Activated CD4-positive, CD25-positive, alpha-beta regulatory T cell treated with anti-CD3 and anti-CD28 coated beads, Interleukin-2, amount 50 U/mL, for 16 hours (primary cell): ENCODE results near the gene MLYCD.
"Not testable (repeated sequence)": the region's sequence is repeated elsewhere in the genome, so short reads cannot be mapped to it uniquely, and the experiment has no call there.

Experiments used
- DNase-seq: peaks from one replicate; pipeline ENCODE4 v3.0.0-alpha.2; 2020; ENCODE audit warnings: low read depth, low spot score

MLYCD gene

DNA sequence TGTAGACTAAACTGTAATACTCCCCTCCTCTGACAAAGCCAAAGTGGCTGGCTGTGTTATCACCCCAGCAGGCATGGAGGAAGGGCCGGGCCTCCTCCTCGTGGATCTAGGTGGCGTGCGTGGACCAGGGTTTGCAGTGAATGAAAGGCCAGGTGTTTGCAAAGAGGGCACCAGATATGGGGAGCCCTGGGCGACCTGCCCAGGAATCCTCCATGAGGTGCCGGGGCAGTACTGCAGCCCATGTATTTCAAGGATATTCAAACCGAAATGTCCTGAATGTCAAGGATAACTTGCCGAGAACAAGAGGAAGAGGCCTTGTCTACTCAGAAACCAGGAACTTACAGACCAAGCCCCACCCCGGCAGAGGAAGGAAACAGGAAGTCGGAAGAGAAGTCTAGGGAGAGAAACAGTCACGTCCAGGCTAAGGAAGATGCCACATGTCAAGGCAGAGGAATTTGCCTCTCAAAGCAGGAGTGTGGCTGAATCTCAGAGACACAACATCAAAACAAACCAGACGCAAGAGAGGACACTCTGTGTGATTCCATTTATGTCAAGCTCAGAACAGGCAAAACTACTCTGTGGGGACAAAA, 40.4 kb downstream of the MLYCD start:
- no peak for DNase-seq

DNA sequence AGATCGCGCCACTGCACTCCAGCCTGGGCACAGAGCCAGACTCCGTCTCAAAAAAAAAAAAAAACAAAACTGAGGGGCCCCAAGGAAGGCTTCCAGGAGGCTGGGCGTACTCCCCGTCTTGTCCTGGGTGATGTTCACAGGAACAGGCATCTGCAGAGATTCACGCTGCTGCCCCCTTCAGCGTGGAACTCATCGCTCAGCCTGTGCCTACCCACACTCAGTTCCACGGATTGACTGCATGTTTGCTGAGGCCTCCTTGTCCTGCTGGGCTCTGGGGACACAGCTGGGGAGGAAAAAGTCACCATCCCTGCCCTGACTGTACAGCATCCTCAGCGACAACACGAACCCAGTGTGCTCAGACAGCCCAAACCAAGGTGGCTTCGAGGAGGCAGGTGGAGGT, 41.2 kb downstream of the MLYCD start:
- no peak for DNase-seq

GRCh38 chr16:83940630-83941378, 41.9 kb downstream of the MLYCD start:
- DNase-seq, result no peak

- not testable (repeated sequence) for DNase-seq
These were observed 42.6 kb downstream of the MLYCD start for GRCh38 chr16:83941546-83941945.

- no peak for DNase-seq
These were observed 43.2 kb downstream of the MLYCD start for GRCh38 chr16:83942074-83942473.

- no peak for DNase-seq
These were observed 44.0 kb downstream of the MLYCD start for GRCh38 chr16:83942815-83943515.

DNA sequence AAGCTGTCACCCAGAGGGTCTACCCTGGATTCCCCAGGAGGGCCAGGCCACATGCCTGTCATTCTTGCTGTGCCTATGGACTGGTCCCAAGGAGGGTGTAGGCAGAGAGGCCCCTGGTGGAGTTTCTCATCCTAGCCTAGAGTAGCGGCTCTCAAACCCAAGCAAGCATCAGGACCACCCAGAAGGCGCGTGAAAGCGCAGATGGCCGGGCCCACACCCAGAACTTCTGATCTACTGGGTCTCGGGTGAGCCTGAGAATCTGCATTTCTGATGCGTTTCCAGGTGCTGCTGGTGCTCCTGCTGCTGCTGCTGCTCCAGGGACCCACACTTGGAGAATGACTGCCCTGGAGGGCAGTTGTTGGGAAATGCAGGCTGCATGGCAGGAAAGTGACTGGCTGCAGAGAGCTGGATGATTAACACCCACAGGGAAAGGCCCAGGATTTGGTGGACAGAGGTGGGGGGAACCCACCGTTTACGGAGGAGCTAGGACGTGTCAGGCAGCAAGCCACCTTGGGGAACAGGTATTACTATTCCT, 44.7 kb downstream of the MLYCD start:
- no peak for DNase-seq

- DNase-seq, result no peak
These were observed 46.7 kb downstream of the MLYCD start for GRCh38 chr16:83945587-83945986.

GRCh38 chr16:83946154-83946780, 47.4 kb downstream of the MLYCD start:
- DNase-seq, result no peak

DNA sequence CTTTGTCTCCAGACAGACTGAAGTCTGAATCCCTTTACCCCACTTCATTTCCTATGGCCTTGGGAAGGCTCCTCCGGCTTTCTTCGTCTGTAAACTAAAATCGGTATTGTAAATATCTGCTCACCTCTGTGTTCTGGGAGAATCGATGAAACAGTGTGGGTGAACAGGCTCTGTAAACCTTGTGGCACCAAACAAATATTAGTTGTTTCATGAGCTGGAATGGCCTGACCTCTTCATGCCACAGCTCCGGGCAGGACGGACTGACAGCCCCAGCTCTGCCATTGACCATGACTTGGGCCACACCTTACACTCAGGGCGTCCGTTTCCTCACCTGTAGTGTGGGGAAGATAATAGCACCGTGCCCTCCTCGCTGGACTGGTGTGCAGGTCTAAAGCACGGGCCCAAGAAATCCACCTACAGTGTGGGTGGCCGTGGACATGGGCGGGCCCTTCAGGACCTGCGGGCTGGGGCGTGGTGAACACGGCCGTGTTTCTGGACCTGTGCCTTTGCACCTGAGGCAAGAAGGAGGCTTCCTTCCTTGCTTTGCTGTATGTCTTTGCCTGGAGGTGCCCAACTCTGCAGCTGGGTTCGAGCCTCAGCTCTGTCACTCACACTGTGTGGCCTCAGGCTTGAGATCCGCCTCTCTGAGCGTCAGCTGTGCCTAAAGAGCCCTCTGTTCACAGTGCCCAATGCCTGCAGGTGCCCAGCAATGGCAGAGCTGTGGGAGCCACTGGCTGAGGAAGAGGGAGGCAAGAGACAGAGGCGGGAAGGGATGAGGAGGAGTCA, 48.1 kb downstream of the MLYCD start:
- no peak for DNase-seq

DNA sequence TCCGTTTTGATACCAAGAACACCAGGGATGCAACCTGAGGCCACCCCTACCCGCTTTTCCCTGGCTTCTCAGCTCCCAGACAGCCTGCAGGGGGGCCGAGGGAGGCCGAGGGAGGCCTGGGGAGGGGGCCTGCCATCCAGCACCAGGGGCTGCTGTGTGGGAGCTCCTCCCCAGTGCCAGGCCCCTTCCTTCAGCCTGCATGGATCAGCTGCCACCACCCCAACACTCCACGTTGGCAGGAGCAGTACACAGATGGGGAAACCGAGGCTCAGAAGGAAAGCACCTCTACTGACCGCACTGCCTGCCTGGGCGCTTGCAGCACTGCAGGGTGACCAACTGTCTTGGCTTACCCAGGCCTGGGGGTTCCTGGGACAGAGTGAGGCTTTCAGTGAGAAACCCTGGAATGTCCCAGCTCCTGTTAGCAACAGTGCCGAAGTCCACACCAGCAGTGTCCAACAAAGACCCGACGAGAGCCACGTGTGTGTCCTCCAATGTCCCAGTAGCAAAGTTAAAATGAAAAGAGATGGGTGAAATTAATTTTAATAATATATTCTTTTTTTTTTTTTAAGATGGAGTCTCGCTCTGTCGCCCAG, 48.8 kb downstream of the MLYCD start:
- DNase-seq, result no peak

DNA sequence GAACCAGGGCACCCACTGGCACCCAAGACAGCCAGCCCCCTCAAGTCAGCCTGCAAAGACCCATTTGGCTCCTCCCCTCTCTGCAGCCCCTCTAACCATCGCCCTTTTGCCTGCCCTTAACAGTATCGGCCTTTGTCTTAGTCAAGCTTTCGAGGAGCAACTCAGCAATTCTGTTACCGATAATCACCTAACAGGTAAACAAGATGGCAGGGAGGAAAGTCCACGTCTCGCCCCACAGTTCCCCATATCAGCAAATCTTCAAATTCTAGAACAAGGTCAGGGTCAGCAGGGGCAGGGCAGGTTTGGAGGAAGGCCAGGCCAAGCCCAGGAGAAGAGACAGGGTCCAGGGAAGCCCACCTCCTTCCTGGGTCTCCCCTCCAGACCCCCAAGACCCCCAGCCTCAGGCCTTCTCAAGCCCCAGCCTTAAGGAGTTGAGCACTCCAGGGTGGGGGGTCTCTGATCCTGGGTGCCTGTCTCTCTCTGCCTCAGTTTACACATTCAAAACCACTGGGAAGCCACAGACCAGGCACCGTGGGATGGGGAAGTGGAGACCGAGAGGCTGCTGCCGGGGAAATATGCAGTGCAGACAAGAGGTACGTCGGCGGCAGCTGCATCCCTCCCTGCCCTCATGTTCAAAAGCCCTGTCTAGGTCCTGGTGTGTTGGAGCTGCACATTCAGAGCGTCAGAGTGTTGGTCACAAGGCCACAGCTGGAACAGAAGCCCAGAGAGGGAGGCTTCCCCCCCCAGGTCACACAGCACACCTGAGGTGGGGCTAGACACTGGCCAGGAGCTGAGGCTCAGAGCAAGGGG, 50.2 kb downstream of the MLYCD start:
- DNase-seq, result no peak

DNA sequence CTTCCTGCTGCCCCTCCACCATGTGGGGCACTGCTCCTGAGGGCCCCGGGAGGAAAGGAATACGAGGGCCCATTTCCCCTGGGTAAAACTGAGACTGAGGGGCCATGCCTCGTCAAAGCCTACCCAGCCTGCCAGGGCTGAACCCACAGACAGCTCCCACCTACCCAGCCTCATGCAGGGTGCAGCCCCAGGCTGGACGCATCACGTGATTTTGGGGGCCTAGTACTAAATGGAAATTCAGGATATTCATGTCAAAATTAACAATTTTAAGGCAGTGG, 50.7 kb downstream of the MLYCD start:
- no peak for DNase-seq

DNA sequence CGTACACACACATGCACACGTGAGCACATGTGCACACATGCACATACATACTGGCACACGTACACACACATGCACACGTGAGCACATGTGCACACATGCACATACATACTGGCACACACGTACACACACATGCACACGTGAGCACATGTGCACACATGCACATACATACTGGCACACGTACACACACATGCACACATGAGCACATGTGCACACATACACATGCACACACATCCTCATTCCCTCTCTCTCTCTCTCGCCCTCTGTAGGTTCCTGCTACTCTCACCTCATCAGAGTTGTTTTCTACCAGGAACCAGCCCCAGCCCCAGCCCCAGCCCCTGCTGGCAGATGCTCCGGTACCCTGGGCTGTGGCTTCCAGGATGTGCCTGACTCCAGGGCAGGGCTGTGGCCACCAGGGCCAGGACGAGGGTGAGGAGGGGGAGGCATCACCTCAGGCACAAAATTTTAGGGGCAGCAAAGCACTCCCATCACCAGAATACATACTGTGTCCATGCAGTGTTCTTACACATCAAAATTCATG, 52.0 kb downstream of the MLYCD start:
- not testable (repeated sequence) for DNase-seq

DNA sequence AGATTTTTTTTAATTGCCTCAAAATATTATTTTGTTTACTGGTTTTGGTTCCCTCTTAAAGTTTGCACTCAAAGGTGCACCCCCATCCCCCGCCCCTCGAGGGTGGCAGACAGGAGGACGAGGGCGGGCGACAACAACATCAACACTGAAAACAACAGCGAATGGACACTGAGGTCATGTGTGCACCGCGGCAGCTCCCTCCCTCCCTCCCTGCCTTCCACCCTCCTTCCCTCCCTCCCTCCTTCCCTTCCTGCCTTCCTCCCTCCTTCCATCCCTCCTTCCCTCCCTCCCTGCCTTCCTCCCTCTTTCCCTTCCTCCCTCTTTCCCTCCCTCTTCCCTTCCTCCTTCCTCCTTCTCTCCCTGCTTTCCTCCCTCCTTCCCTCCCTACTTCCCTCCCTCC, 52.6 kb downstream of the MLYCD start:
- no peak for DNase-seq

GRCh38 chr16:83952587-83952939, 53.6 kb downstream of the MLYCD start:
- DNase-seq, result no peak

GRCh38 chr16:83952940-83953795, 54.3 kb downstream of the MLYCD start, which contains the start of gene OSGIN1:
Gene OSGIN1 (plus strand): TSS chr16:83953240. CDS start chr16:83957672, 4,432 bp downstream.
- peak; percentile 34 for DNase-seq

- no peak for DNase-seq
These were observed 55.1 kb downstream of the MLYCD start for GRCh38 chr16:83953796-83954576.
